ENCODE data around the gene TRPM3.
"Not testable (repeated sequence)": the region's sequence is repeated elsewhere in the genome, so short reads cannot be mapped to it uniquely, and the experiment has no call there.

TRPM3 gene

GRCh38 chr9:70724794-70725193 lies 396.6 kb downstream of the TRPM3 start:
- DNase-seq, result not testable (repeated sequence)

GRCh38 chr9:70724025-70724424 lies 397.4 kb downstream of the TRPM3 start:
- DNase-seq, result not testable (repeated sequence)

DNA sequence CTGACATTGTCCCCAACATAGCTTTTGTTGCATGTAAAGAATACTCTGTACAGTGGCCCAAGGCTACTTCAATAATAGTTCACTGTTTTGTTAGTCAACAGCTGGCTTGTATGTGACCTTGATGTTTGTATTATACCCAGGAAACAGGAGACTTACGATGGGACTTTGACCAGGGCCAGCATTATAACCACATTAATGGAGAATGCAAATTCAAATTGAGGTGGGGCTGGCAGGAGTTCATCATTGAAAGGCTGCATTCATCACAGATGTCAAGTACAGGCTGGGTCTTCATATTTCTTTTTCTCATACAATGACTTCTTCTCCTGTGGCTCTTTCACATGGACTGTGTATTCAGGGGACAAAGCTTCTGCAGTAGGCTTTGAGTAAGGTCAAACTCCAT lies 414.6 kb downstream of the TRPM3 start:
- not testable (repeated sequence) for DNase-seq

DNA sequence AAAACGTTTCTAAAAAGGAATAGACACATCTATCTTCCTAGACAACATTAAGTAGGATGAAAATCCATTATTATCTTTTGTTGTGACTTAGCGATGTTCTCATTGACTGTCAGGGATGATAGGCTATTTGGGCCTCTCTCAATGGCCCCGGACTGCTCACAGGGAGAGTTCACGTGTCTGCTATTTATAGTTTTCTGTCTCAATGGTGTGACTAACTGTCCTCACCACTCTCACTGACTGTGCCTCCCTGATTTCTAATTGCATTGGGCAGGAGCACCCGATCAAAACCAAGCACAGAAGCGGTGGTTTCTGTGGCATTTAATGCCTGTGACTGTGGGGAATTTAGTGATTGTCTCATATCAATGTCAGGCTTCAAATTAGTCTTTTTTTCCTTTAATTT lies 420.3 kb downstream of the TRPM3 start:
- DNase-seq, result no peak

DNA sequence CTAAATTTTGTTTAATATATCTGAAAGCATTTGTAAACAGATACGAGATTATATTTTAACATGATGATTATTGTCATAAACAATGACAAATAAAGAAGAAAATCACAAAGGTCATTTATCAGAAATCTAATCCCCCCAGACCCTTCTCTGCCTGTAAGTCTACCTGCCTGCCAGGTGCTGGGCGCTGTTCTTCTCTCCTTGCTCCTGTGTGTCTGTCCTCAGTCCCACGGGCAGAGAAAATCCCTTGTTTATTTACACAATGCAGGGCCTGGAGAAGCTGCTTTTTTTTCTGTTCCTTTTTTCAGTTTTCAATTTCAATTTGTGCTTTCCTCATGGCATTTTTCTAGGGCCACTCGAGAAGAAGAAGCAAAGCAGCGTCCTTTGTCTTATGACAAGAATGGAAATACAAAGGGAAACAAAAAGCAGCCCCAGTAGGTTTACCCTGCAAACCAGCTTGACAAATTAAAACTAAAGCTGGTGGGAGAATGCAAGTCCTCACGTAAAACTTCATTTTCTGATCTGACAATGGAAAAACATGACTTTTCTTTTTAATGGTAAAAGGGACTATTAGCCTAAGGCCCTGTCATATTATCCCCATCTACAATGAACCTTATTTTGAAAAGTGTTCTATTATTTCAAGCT lies 424.6 kb downstream of the TRPM3 start:
- DNase-seq, result no peak

GRCh38 chr9:70694758-70695157 lies 426.7 kb downstream of the TRPM3 start:
- no peak for DNase-seq

- no peak for DNase-seq
Measured at GRCh38 chr9:70693186-70693585, 428.2 kb downstream of the TRPM3 start.

DNA sequence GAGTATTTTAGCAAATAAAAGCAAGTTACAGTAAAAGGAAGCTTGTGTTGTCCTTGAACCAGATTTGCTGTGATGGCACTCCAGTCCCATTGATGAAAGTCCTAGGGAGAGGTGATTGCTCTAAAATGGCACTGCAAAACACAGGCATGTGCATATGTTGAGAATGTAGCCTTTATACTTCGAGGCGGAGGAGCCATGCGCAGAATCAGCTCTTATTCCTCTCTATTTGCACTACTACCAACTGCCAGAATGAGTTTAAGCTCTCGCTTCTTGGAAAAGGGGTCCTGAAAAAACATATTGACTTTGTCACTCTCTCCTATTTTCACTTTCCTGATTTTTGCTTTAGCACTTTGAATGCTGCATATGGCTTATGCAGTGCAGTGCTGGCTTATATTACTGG lies 429.0 kb downstream of the TRPM3 start:
- no peak for DNase-seq

DNA sequence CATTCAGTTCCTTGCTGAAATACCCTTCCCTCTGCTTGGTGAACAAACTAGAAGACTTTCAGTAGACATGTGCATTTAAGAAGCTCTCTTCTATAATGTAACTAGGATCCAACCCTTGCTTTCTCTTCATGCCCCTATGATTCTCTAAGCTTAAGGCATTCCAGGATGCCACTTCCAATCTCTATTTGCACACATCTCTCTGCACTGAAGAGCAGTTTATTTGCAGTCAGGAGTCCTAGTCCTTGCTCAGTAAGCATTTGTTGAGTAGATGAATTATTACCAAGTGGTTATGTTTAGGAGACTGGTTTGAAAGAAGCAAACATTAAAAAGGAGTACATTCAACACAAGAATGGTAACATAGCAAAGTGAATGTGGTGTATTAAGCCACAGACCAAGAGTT lies 432.7 kb downstream of the TRPM3 start:
- no peak for DNase-seq

DNA sequence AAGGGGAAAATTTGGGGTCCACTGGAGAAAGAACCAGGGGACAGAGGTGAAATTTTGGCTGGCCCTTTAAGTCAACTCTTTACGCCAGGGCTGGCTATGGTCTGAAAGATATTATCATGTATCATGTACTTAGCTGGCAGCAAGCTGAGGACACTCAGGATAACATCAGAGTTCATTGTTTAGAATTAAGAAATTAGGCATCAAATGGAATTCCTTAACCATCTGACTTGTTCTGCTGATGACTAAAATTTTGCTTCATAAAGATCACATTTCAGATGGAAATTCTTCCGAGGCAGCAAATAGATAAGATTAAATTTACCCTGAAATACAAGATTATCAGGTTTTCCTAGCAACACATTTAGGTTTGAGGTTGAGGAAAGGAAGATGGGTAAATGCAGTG lies 437.6 kb downstream of the TRPM3 start:
- DNase-seq, result no peak

- no peak for DNase-seq
Measured at GRCh38 chr9:70682298-70682697, 439.1 kb downstream of the TRPM3 start.

DNA sequence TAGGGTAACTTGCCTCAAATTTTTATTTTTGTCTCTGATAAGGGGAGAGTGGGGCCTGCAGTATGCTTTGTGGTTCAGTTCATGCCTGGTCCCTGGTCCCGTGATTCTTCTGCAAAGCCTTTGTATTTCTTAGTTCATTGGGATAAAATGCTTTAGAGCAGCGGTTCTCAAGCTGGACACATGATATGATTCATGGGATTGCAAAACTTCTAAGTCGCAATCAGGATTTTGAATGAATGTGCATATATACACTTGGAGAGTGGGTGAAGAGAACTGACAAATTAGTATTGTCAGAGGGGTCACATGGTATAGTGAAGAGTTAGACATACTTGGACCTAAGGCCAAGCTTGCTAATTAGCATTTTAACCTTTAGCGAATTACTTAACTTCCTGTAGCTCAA lies 441.6 kb downstream of the TRPM3 start:
- DNase-seq, result no peak

- DNase-seq, result no peak
Measured at GRCh38 chr9:70678153-70678552, 443.3 kb downstream of the TRPM3 start.

GRCh38 chr9:70677055-70677735 lies 444.2 kb downstream of the TRPM3 start:
- no peak for DNase-seq

GRCh38 chr9:70675868-70676370 lies 445.5 kb downstream of the TRPM3 start:
- no peak for DNase-seq

GRCh38 chr9:70673844-70674243 lies 447.6 kb downstream of the TRPM3 start:
- no peak for DNase-seq

DNA sequence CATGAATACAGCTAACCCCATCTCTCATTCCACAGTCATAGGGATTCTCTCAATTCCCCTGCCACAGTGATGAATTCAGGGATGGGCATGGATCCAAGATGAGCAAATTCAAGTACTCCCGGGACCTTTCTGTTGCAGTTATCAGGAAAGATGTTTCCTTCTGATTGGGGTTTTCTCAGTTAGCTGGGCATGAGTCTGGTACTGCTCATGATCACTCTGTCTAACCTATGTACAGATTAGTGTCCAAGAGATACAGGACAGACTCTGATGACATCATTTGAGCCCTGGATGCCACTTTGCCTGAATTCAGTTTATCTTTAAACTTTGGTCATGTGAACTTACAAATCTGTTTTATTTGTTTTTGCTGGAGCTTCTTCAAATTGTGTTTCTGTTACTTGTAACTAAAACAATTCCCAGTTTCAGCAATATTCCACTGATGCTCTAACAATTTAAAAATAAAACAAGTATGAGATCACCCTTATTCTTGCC lies 449.2 kb downstream of the TRPM3 start:
- DNase-seq, result no peak

GRCh38 chr9:70668751-70669150 lies 452.7 kb downstream of the TRPM3 start:
- no peak for DNase-seq

GRCh38 chr9:70658765-70659164 lies 462.7 kb downstream of the TRPM3 start:
- no peak for DNase-seq

- no peak for DNase-seq
Measured at GRCh38 chr9:70656281-70656680, 465.1 kb downstream of the TRPM3 start.

GRCh38 chr9:70654144-70654543 lies 467.3 kb downstream of the TRPM3 start:
- DNase-seq, result no peak

GRCh38 chr9:70644627-70645026 lies 476.8 kb downstream of the TRPM3 start:
- not testable (repeated sequence) for DNase-seq

- no peak for DNase-seq
Measured at GRCh38 chr9:70642341-70642740, 479.1 kb downstream of the TRPM3 start.

DNA sequence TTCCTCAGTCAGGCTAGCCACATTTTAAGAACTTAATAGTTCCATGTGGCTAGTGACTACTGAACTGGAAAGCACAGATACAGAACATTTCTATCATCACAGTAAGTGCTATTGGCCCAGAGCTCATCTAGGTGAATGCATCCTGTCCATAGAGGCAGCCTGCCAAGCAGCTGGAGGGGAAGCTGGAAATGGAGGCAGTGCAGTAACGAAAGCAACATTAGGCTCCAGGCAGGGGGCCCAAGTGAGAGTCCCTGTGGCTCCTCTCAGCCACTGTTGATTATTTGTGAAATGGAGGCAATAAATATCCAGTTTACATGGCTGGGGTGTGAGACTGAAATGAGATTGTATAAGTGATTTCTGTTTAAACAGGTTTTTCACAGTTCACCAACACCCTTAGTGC lies 479.8 kb downstream of the TRPM3 start:
- DNase-seq, result no peak

- no peak for DNase-seq
Measured at GRCh38 chr9:70641031-70641430, 480.4 kb downstream of the TRPM3 start.

All from NCI-H1436 treated with DMSO at 0.1 percent for 48 hours (cell line).